ENCODE measurements around the gene ITGB5.

- TF ChIP-seq POLR2A (IDR thresholded peaks at IDR 0.05; ENCODE audit: low read length) (no peak), GATA1 (IDR thresholded peaks at IDR 0.05; ENCODE audit: low read depth, low read length) (no peak)
Observed at GRCh38 chr3:124895756-124896155, 8.6 kb upstream of the ITGB5 start.
